Measurements from ENCODE around the gene SMIM23.

The SMIM23 gene

GRCh38 chr5:171835066-171835465 lies 49.4 kb downstream of the SMIM23 start:
- DNase-seq (ENCODE audit: low read depth in 1 of 2, low spot score in 1 of 2): no peak

GRCh38 chr5:171837522-171837921 lies 51.9 kb downstream of the SMIM23 start:
- DNase-seq (ENCODE audit: low read depth in 1 of 2, low spot score in 1 of 2): no peak
- TF ChIP-seq JUND (IDR thresholded peaks at IDR 0.05; ENCODE audit: low read depth): no peak
- in situ Hi-C loops (cut with HindIII; ENCODE audit: low pct_unique_long_range_greater_than_20kb, low sequenced_read_pairs): no loop called here

More at GRCh38 chr5:171835066-171835465, 49.4 kb downstream of the SMIM23 start:
- no peak for TF ChIP-seq JUND (IDR thresholded peaks at IDR 0.05; ENCODE audit: low read depth)
- in situ Hi-C loops (cut with HindIII; ENCODE audit: low pct_unique_long_range_greater_than_20kb, low sequenced_read_pairs): no loop called here

- in situ Hi-C loops (cut with HindIII; ENCODE audit: low pct_unique_long_range_greater_than_20kb, low sequenced_read_pairs): no loop called here
- TF ChIP-seq JUND (IDR thresholded peaks at IDR 0.05; ENCODE audit: low read depth): no peak
- no peak for DNase-seq (ENCODE audit: low read depth in 1 of 2, low spot score in 1 of 2)
These were observed 52.4 kb downstream of the SMIM23 start for GRCh38 chr5:171838066-171838465.

- in situ Hi-C loops (cut with HindIII; ENCODE audit: low pct_unique_long_range_greater_than_20kb, low sequenced_read_pairs): no loop called here
- DNase-seq (ENCODE audit: low read depth in 1 of 2, low spot score in 1 of 2): no peak
- no peak for TF ChIP-seq JUND (IDR thresholded peaks at IDR 0.05; ENCODE audit: low read depth)
These were observed 53.5 kb downstream of the SMIM23 start for GRCh38 chr5:171839112-171839511.

GRCh38 chr5:171840066-171840465 lies 54.4 kb downstream of the SMIM23 start:
- DNase-seq (ENCODE audit: low read depth in 1 of 2, low spot score in 1 of 2): no peak
- TF ChIP-seq JUND (IDR thresholded peaks at IDR 0.05; ENCODE audit: low read depth): no peak
- in situ Hi-C loops (cut with HindIII; ENCODE audit: low pct_unique_long_range_greater_than_20kb, low sequenced_read_pairs): no loop called here
